MM.1S (cell line): ENCODE results near the gene FOSL1.

Experiments
- DNase-seq: peaks from one replicate; pipeline ENCODE4 v3.0.0-alpha.2; 2015
- H2AFZ ChIP-seq: fragments of 300-600 bp; sonication (generic); 2 replicates; pipeline ENCODE4 v1.6.0; 2016; ENCODE audit warnings: antibody characterized with exemption, low read length
- H3F3A ChIP-seq: fragments of 300-600 bp; sonication (generic); 2 replicates; pipeline ENCODE4 v1.6.1; 2016; ENCODE audit warnings: mild to moderate bottlenecking, antibody characterized with exemption, low read length, moderate library complexity, mixed read lengths; ENCODE audit not compliant: insufficient read depth
- H3K27ac ChIP-seq: fragments of 300-600 bp; sonication (generic); 2 replicates; pipeline ENCODE4 v1.5.1; 2016; ENCODE audit warnings: mild to moderate bottlenecking, low read length
- H3K27me3 ChIP-seq: fragments of 300-600 bp; sonication (generic); replicated peaks from 2 replicates; pipeline ENCODE4 v1.6.0; 2016; ENCODE audit warnings: low read length; ENCODE audit not compliant: insufficient read depth
- H3K36me3 ChIP-seq: fragments of 300-600 bp; sonication (generic); replicated peaks from 2 replicates; pipeline ENCODE4 v1.6.1; 2016; ENCODE audit warnings: mild to moderate bottlenecking, low read length, mixed read lengths; ENCODE audit not compliant: insufficient read depth
- H3K4me1 ChIP-seq: fragments of 300-600 bp; sonication (generic); 2 replicates; pipeline ENCODE4 v1.6.1; 2016; ENCODE audit warnings: low read length, mixed read lengths
- H3K4me2 ChIP-seq: fragments of 300-600 bp; sonication (generic); 2 replicates; pipeline ENCODE4 v1.6.0; 2016; ENCODE audit warnings: low read depth, low read length
- H3K4me3 ChIP-seq: fragments of 300-600 bp; sonication (generic); 2 replicates; pipeline ENCODE4 v1.5.1; 2016; ENCODE audit warnings: low read length, mixed read lengths
- H3K79me2 ChIP-seq: fragments of 300-600 bp; sonication (generic); 2 replicates; pipeline ENCODE4 v1.6.1; 2016; ENCODE audit warnings: mixed run types, low read length, mixed read lengths
- H3K9ac ChIP-seq: fragments of 300-600 bp; sonication (generic); 2 replicates; pipeline ENCODE4 v1.6.1; 2016; ENCODE audit warnings: low read length, mixed read lengths
- H3K9me2 ChIP-seq: fragments of 300-600 bp; sonication (generic); replicated peaks from 2 replicates; pipeline ENCODE4 v1.6.1; 2016; ENCODE audit warnings: mild to moderate bottlenecking, low read length, mixed read lengths; ENCODE audit not compliant: insufficient read depth
- H3K9me3 ChIP-seq: fragments of 300-600 bp; sonication (generic); replicated peaks from 2 replicates; pipeline ENCODE4 v1.6.1; 2016; ENCODE audit warnings: mild to moderate bottlenecking, low read length, mixed read lengths; ENCODE audit not compliant: insufficient read depth
- H4K20me1 ChIP-seq: fragments of 300-600 bp; sonication (generic); 2 replicates; pipeline ENCODE4 v1.6.1; 2016; ENCODE audit warnings: mild to moderate bottlenecking, low read length, moderate library complexity, mixed read lengths; ENCODE audit not compliant: insufficient read depth
- CTCF ChIP-seq: fragments of 300-600 bp; sonication (generic); IDR thresholded peaks from 2 replicates; pipeline ENCODE4 v1.5.1; 2016; ENCODE audit warnings: antibody characterized with exemption, low read length, mixed read lengths
- EZH2 ChIP-seq: fragments of 300-600 bp; sonication (generic); optimal IDR thresholded peaks from 2 replicates; pipeline ENCODE3; 2017; ENCODE audit warnings: low read depth, mild to moderate bottlenecking, antibody characterized with exemption, low read length, mixed read lengths
- EZH2phosphoT487 ChIP-seq: fragments of 300-600 bp; sonication (generic); IDR thresholded peaks from 2 replicates; pipeline ENCODE4 v1.6.1; 2018; ENCODE audit warnings: antibody characterized with exemption, low read length

FOSL1 gene

DNA sequence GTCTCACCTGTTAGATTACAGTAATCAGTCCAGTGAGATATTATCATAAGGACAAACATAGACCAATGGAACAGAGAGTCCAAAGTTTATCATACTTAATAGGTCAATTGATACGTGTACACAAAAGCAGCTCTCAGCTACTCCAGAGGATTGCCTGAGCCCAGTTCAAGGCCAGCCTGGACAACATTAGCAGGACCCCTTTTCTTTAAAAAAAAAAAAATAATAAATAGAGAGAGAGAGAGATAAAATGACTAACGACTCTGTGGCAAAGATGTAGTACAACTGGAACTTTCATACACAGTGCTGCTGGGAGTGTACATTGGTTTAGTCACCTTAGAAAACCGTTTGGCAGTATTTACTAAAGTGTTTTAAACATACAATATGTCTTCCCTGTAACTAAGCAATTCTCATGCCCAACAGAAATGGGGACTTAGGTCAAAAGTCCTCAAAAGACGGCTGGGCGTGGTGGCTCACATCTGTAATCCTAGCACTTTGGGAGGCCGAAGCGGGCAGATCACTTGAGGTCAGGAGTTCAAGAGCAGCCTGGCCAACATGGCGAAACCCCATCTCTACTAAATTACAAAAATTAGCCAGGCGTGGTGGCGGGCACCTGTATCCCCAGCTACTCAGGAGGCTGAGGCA is 55.8 kb downstream of the FOSL1 start:
- TF ChIP-seq EZH2phosphoT487: no peak
- TF ChIP-seq CTCF: no peak
- no peak for TF ChIP-seq EZH2
- H3K9me3 ChIP-seq: no peaks in the 10 kb centered on the region
- no peaks in the 10 kb centered on the region for H4K20me1 ChIP-seq
- DNase-seq: no peak
- no peak overlapping the region for H3K9ac ChIP-seq
- no peaks in the 10 kb centered on the region for H3K4me1 ChIP-seq
- H2AFZ ChIP-seq: no peak overlapping the region
- H3K4me3 ChIP-seq: no peak overlapping the region
- no peaks in the 10 kb centered on the region for H3K36me3 ChIP-seq
- H3K27me3 ChIP-seq: no peaks in the 10 kb centered on the region
- no peaks in the 10 kb centered on the region for H3K79me2 ChIP-seq
- no peak overlapping the region for H3K27ac ChIP-seq
- H3K4me2 ChIP-seq: no peak overlapping the region
- no peaks in the 10 kb centered on the region for H3K9me2 ChIP-seq
- no peaks in the 10 kb centered on the region for H3F3A ChIP-seq

DNA sequence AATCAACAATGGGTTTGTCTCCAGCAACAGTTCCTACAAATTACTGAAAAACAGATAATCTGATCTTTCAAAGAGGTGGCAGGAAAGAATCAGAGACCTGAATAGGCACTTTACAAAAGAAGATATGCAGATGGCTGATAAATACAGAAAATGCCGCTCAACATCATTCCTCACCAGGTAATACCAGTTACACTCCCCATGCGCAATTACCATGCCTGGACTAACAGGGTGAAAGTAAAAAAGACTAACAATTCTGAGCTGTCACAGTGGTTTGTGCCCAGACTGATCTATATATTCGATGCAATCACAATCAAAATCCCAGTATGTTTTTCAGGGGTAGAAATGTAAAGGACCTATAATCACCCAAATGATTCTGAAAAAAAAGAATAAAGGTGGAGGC is 56.4 kb downstream of the FOSL1 start:
- Histone ChIP-seq H3F3A (no peaks in the 10 kb centered on the region), H3K4me2 (no peak overlapping the region), H3K9me3 (no peaks in the 10 kb centered on the region), H3K9ac (no peak overlapping the region), H3K4me3 (no peak overlapping the region), H4K20me1 (no peaks in the 10 kb centered on the region), H3K27ac (no peak overlapping the region), H3K9me2 (no peaks in the 10 kb centered on the region), H3K4me1 (no peaks in the 10 kb centered on the region), H3K36me3 (no peaks in the 10 kb centered on the region), H3K27me3 (no peaks in the 10 kb centered on the region), H3K79me2 (no peaks in the 10 kb centered on the region), H2AFZ (no peak overlapping the region)
- TF ChIP-seq EZH2: no peak
- no peak for TF ChIP-seq CTCF
- no peak for TF ChIP-seq EZH2phosphoT487
- DNase-seq: no peak

GRCh38 chr11:65842144-65842543 is 58.0 kb downstream of the FOSL1 start:
- Histone ChIP-seq H3K79me2 (no peaks in the 10 kb centered on the region), H3K9me2 (no peaks in the 10 kb centered on the region), H3K4me1 (no peaks in the 10 kb centered on the region), H4K20me1 (no peaks in the 10 kb centered on the region), H3K27ac (no peak overlapping the region), H3K4me2 (no peak overlapping the region), H2AFZ (no peak overlapping the region), H3K9ac (no peak overlapping the region), H3F3A (no peaks in the 10 kb centered on the region), H3K4me3 (no peak overlapping the region), H3K9me3 (no peaks in the 10 kb centered on the region), H3K27me3 (no peaks in the 10 kb centered on the region), H3K36me3 (no peaks in the 10 kb centered on the region)
- TF ChIP-seq CTCF (no peak), EZH2phosphoT487 (no peak), EZH2 (no peak)
- DNase-seq: no peak
